Measurements from ENCODE around the gene CLMP. TPM values are rescaled to one million over a fixed set of nuclear protein-coding genes. Genes with fewer than 3 reads are reported as not detected.
"Not testable (repeated sequence)": the region's sequence is repeated elsewhere in the genome, so short reads cannot be mapped to it uniquely, and the experiment has no call there.

Gene CLMP
- polyA plus RNA-seq, 1 donor from 2014 or later: not detected

GRCh38 chr11:123061403-123062157, 133.5 kb downstream of the CLMP start, which contains the start of gene HSPA8:
Gene HSPA8 (minus strand): TSS chr11:123062136. CDS start chr11:123061324, 812 bp downstream.
- Histone ChIP-seq H3K36me3 (ENCODE audit: insufficient read depth, low read length) (peaks cover 22% of the 10 kb centered on the region), H3K27ac (ENCODE audit: low read length) (peak within 1 kb of the TSS; percentile 99), H3K27me3 (ENCODE audit: insufficient read depth, low read depth, low read length) (no peaks in the 10 kb centered on the region), H3K4me2 (ENCODE audit: low read length) (peak within 1 kb of the TSS; percentile 99), H3F3A (ENCODE audit: insufficient read depth, low read length, poor library complexity, severe bottlenecking) (peaks cover 5% of the 10 kb centered on the region), H3K4me3 (ENCODE audit: low read length) (peak within 1 kb of the TSS; percentile 94), H3K9me2 (ENCODE audit: insufficient read depth, low read length) (no peaks in the 10 kb centered on the region), H3K9me3 (ENCODE audit: low read length) (no peaks in the 10 kb centered on the region), H4K20me1 (ENCODE audit: insufficient read depth) (peaks cover 15% of the 10 kb centered on the region), H3K79me2 (replicated peaks; ENCODE audit: insufficient read depth, low read length) (peaks cover 61% of the 10 kb centered on the region), H3K9ac (ENCODE audit: low read length) (peak within 1 kb of the TSS; percentile 99), H2AFZ (ENCODE audit: low read depth, low read length) (peak within 1 kb of the TSS; percentile 97)
- TF ChIP-seq RAD21 (conservative IDR thresholded peaks at IDR 0.05): no peak
- TF ChIP-seq CTCF (IDR thresholded peaks at IDR 0.05; ENCODE audit: poor library complexity, severe bottlenecking): no peak
- peak; percentile 96 for TF ChIP-seq POLR2AphosphoS5 (IDR thresholded peaks at IDR 0.05)
- TF ChIP-seq TAF1 (IDR thresholded peaks at IDR 0.05; ENCODE audit: low read depth): no peak
- no peak for TF ChIP-seq EZH2 (IDR thresholded peaks at IDR 0.05; ENCODE audit: borderline replicate concordance, insufficient read depth, low read length, poor library complexity, severe bottlenecking)
- TF ChIP-seq MXI1 (conservative IDR thresholded peaks at IDR 0.05; ENCODE audit: poor library complexity, severe bottlenecking): peak; percentile 92
- peak; percentile 81 for TF ChIP-seq REST (IDR thresholded peaks at IDR 0.05; ENCODE audit: borderline replicate concordance)
- no peak for TF ChIP-seq EP300 (conservative IDR thresholded peaks at IDR 0.05; ENCODE audit: poor library complexity, severe bottlenecking)
- TF ChIP-seq SMC3 (conservative IDR thresholded peaks at IDR 0.05; ENCODE audit: poor library complexity): no peak

- Histone ChIP-seq H3K9me2 (ENCODE audit: insufficient read depth, low read length) (no peaks in the 10 kb centered on the region), H3K9me3 (ENCODE audit: low read length) (no peaks in the 10 kb centered on the region), H4K20me1 (ENCODE audit: insufficient read depth) (peaks cover 15% of the 10 kb centered on the region), H2AFZ (ENCODE audit: low read depth, low read length) (no peak overlapping the region), H3K27ac (ENCODE audit: low read length) (no peak overlapping the region), H3K79me2 (replicated peaks; ENCODE audit: insufficient read depth, low read length) (peaks cover 52% of the 10 kb centered on the region), H3K4me2 (ENCODE audit: low read length) (peak overlapping the region; percentile 99), H3K9ac (ENCODE audit: low read length) (peak overlapping the region; percentile 99), H3K27me3 (ENCODE audit: insufficient read depth, low read depth, low read length) (no peaks in the 10 kb centered on the region), H3K36me3 (ENCODE audit: insufficient read depth, low read length) (peaks cover 22% of the 10 kb centered on the region), H3F3A (ENCODE audit: insufficient read depth, low read length, poor library complexity, severe bottlenecking) (peaks cover 5% of the 10 kb centered on the region), H3K4me3 (ENCODE audit: low read length) (peak overlapping the region; percentile 94)
- TF ChIP-seq REST (IDR thresholded peaks at IDR 0.05; ENCODE audit: borderline replicate concordance) (no peak), RAD21 (conservative IDR thresholded peaks at IDR 0.05) (no peak), EZH2 (IDR thresholded peaks at IDR 0.05; ENCODE audit: borderline replicate concordance, insufficient read depth, low read length, poor library complexity, severe bottlenecking) (no peak), MXI1 (conservative IDR thresholded peaks at IDR 0.05; ENCODE audit: poor library complexity, severe bottlenecking) (no peak), EP300 (conservative IDR thresholded peaks at IDR 0.05; ENCODE audit: poor library complexity, severe bottlenecking) (no peak)
These were observed 134.6 kb downstream of the CLMP start for GRCh38 chr11:123060277-123061000.

GRCh38 chr11:123059041-123059920, 135.8 kb downstream of the CLMP start:
- Histone ChIP-seq H3K4me3 (ENCODE audit: low read length) (peak overlapping the region; percentile 94), H4K20me1 (ENCODE audit: insufficient read depth) (peaks cover 15% of the 10 kb centered on the region), H3K36me3 (ENCODE audit: insufficient read depth, low read length) (peaks cover 22% of the 10 kb centered on the region), H3K4me2 (ENCODE audit: low read length) (peak overlapping the region; percentile 99), H3K79me2 (replicated peaks; ENCODE audit: insufficient read depth, low read length) (peaks cover 42% of the 10 kb centered on the region)
- H3K9me3 ChIP-seq (ENCODE audit: low read length); H2AFZ ChIP-seq (ENCODE audit: low read depth, low read length); H3K9me2 ChIP-seq (ENCODE audit: insufficient read depth, low read length); H3K9ac ChIP-seq (ENCODE audit: low read length); H3F3A ChIP-seq (ENCODE audit: insufficient read depth, low read length, poor library complexity, severe bottlenecking); H3K27me3 ChIP-seq (ENCODE audit: insufficient read depth, low read depth, low read length); H3K27ac ChIP-seq (ENCODE audit: low read length): not testable (repeated sequence)
